Effector CD4-positive, alpha-beta T cell (primary cell): ENCODE measurements around the gene MGME1.

Experiments
- DNase-seq: peaks from one replicate; pipeline ENCODE4 v3.0.0-alpha.2; 2020

Gene MGME1

GRCh38 chr20:17940224-17940971, 28.4 kb upstream of the MGME1 start:
- DNase-seq: no peak

- DNase-seq: no peak
Observed at GRCh38 chr20:17941087-17941825, 27.6 kb upstream of the MGME1 start.

DNA sequence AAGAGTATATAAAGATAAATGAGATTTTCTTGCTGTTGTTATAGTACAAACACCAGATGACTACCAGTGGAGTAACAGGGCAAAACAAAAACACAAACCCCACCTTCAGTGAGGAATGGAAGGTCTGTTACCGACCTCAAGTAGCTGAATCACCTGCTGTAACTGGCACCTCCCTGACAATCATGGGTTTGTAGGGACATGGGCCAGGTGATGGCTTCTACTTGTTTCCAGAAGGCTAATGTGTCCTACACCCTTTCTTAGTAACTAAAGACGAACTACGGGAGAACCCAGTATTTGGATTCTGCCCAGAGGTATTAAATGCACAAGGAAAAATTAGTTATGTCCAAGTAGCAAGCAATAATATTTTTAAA, 27.0 kb upstream of the MGME1 start:
- no peak for DNase-seq

- no peak for DNase-seq
Observed at GRCh38 chr20:17943343-17943742, 25.5 kb upstream of the MGME1 start.

DNA sequence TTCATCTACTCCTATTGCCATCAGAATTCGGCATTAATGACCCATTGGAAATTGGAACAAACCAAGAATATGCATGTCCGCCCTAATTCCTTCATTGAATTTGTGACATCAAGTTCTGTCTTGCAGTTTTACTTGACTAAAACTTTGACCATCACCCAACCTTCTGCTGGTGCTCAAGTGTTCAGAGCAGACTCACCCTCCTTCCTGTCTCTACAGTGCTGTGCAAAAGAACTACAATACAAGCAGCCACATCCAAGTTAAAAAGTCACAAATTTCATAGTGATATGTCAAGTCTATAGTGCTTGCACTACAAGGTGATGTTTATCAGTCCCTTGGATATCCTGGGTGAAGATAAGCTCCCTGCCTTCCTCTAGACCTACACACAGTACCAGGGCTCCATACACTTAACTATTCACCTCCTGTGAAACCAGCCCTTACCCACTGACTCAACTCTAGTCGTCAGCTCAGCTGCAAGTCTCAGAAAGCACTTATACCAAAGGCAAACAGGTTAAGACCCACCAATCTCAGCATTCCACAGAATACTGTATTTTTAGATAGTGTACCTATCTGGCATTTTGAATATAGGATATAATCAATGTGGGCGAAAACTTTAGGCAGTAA, 23.9 kb upstream of the MGME1 start:
- no peak for DNase-seq

DNA sequence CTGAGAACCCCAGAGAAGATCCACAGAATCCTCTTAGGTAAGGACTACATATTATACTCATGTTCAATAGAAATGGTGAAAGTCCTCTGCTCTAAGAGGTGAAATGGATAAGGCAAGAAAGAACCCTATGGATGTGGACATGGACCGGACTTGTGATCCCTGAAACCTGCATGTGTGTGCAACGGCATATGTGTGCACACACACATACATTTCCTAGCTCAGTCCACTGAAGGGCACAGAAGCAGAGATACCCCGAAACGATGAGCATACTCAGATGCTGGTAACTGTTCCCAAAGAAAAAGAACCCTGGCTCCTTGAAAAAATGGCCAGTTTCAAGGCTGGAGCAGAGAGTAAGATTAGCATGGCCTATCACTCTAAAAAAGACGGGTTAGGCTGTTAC, 22.8 kb upstream of the MGME1 start:
- DNase-seq: no peak

DNA sequence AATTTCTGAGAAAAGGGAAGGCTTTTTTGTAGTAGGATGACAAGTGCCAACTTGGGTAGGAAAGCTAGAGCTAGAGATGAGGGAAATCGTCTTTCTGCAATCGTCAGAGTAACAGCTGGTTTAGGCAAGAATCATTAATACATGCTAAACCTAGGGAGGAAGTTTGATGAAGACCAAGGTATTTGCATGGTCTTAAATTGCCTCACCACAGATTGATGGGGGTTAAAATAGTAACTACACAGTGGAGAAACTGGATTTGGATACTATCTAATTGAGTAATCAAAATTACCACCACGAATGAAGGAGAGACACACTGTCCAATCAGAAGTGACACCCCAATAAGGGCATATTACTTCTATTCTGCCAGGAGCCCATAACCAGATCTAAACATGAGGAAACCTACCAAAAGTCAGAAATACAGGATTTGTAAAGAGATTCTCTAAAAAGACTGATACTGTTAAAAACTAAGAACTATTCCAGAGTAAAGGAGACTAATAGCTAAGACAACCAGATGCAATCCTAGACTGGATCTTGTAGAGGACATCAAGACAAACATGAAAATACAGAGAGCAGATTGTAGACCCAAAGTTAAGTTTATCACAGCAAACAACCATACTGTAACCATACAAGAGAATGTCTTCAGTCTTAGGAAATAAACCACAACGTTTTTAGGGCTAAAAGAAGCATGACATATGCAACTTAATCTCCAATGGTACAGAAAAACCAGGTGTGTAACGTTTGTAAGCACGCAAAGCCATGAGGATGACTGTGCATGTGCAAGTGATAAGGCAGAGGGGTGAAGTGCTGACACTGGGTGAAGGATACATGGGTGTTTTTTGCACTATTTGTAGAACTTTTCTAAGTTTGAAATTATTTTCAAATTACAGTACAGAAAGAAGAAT, 22.0 kb upstream of the MGME1 start:
- no peak for DNase-seq

DNA sequence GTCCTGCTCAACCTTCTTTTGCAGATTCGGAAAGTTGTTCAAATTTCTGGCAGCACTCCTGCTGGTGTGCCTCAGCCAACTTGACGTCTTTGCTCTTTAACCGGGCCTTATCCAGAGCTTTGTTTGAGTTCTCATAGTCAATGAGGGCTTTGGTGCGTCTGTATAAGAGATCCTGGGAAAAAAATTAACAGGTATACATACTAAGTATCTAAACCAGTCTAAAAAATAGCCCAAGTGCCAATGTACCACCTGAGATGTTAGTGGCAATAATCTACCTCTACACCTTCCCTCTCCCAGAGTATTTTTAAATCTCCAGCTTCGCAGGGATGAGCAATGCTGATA, 21.4 kb upstream of the MGME1 start:
- no peak for DNase-seq

GRCh38 chr20:17948442-17948841, 20.4 kb upstream of the MGME1 start:
- no peak for DNase-seq

DNA sequence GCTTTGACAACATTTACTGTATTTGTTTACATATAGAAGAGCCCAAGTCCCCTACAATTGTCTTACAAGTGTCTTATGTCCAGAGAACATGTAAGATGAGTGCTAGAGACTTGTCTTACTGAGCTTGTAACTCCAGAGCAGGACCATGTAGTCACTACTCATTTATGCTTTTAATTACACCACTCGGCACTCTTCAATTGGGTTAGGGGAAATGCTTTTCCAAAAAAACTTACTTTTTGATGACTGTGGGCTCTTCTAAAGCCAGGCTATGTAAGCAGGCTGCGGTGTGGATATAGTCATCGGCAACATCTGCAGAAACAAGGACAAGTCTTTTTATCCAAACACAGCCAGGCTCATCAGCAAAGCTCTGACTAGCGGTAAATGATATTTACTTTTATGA, 18.9 kb upstream of the MGME1 start:
- no peak for DNase-seq

- DNase-seq: no peak
Observed at GRCh38 chr20:17950670-17951069, 18.1 kb upstream of the MGME1 start.

GRCh38 chr20:17951323-17951722, 17.5 kb upstream of the MGME1 start:
- no peak for DNase-seq

DNA sequence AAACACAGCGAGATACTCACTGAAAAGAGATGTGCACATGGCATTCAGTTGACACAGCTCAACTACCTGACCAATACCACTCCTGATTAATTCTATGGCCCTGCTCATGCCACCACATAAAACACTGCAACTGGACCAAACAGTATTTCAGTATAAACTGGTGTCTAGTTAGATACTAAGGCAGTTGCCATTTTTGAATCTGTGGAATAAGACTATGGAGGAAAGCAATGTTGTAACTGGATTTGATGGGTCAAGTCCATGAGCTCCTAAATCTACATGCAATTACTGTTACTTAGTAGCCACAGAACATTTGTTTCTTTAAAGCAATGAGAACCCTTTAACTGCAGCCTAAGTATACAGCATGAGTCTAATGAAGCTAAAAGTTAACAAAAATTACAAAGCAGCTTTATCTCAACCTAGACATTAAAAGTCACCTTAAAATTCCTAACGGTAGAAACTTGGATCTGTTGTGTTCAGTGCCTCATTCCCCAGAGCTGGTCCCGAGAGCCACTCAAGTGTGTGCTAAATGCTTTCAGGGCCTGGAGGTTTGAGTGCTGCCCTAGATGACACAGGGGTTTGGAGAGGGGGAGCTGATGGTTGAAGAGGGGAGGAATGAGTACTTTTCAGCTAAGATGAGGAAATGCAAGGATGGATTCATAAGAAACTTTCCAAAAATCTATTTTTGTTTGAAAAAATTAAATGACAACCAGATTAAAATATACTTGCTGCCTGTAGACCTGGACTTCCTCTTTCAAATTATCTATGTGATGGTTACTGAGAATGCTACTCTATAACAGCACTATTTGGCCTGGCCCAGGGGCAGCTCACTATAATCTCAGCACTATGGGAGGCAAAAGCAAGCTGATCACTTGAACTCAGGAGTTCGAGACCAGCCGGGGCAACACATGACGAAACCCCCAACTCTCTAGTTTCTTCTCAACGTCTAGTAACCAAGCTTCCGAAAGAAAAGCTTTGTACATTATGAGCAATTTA, 15.8 kb upstream of the MGME1 start:
- no peak for DNase-seq

- no peak for DNase-seq
Observed at GRCh38 chr20:17953935-17954334, 14.9 kb upstream of the MGME1 start.

DNA sequence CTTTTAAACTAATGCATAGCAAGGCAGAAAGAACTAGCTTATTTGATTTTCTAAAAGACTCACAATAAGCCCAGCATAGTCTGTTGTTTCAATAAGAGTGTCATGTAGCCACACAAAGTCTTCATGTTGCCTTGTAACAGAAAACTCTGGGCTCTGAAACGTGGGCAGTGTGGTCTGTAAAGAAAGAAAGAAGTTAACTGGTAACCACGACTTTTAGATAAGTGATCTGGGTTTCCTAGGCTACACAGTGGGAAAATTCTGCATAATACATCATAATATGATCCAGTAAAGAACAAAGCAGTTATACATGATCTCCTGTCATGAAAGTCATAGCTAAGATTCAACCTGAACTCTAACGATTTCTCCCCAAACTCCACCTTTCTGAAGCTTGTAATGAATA, 13.5 kb upstream of the MGME1 start:
- DNase-seq: no peak

DNA sequence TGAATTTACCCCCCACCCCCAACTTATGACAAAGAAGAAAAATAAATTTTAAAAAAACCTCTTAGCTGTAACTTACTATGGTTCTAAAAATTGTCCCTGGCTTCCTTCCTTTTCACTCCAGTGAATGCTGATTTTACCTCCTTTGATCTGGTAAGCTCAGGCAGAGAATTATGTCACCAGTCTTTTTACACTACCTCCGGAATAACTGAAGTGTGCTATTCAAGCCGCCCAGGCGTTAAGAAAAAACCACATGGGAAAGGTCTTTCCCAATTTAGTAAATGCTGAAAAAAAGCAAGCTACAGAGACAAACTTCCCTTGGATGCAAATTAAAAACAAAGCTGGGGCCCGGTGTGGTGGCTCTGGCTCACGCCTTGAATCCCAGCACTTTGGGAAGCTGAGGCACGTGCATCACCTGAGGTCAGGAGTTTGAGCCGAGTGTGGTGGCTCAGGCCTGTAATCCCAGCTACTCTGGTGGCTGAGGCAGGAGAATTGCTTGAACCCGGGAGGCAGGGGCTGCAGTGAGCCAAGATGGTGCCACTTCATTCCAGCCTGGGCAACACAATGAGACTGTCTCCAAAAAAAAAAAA, 12.6 kb upstream of the MGME1 start:
- DNase-seq: no peak

GRCh38 chr20:17957505-17958363, 11.1 kb upstream of the MGME1 start:
- no peak for DNase-seq

DNA sequence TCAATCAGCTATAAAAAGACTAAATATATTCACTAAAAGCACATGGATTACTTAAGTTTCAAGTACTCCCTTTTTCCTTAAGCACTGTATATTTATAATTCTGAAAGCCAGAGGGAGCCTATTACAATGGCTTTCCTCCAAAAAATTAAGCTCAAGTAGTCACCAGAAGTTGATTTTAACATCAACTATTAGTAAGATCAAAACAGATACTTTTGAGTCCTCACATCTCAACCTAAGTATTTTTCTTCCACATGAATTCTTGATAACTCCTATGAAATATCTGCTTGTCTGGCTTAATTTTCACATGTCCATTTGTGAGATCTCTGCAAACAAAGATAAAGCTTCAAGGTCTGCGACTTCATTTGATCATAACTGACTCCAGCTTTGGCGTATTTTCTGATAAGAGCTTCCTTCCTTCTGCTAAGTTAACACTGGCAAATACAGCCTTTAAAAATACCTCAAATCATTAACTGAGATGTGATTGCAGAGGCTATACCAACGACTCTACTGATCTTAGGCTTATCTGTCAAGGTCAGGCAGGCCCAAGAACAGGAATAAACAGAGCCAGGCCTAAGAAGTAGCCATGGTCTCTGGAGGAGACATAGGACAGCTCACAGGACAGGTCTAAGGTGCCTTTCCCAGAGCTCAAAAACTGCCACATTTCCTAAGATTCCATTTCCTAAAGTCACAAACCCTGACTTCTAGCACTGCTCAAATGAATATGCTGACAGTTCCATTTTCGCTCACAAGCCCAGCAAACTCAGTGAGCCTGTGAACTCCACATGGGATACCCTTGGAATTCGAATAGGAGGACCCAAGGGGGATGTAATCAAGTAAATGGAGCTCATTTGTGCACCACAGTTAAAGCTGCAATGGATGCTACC, 10.2 kb upstream of the MGME1 start:
- DNase-seq: no peak

DNA sequence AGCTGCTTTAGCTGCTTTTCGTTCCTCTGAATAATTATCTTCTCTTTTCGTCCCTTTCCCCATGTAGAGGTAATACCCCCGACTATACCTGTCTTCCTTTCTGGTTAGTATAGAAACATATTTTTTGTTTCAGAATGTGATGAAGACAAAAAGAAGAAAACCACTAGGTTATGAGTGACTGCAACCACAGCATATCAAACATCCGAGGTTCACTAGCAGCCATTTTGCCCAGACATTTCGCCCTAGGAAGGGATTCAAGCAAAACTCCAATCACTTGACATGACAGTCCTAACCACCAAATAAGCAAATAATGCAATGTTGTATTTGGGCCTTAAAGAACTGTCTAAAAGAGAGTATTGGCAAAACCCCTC, 9.6 kb upstream of the MGME1 start:
- no peak for DNase-seq
